Spinal cord (tissue), 10 donors: ENCODE measurements around the gene SPECC1L. TPM values are rescaled to one million over a fixed set of nuclear protein-coding genes. Genes with fewer than 3 reads are reported as not detected.

Source experiments
- DNase-seq, 6 donors: peaks; one replicate each; pipeline versions ENCODE4 v3.0.0 to v3.0.0-alpha.2; 2013 to 2015; ENCODE audit warnings: low spot score in 6 of 6, low read depth in 4 of 6
- H3K27ac ChIP-seq: one replicate; pipeline ENCODE4 v1.5.1; 2013; ENCODE audit warnings: low read depth, low read length, control low read depth
- H3K27me3 ChIP-seq: one replicate; pipeline ENCODE4 v1.6.1; 2013; ENCODE audit warnings: low read length; ENCODE audit not compliant: control insufficient read depth, insufficient read depth
- H3K36me3 ChIP-seq: one replicate; pipeline ENCODE4 v1.6.1; 2013; ENCODE audit warnings: low read length; ENCODE audit not compliant: control insufficient read depth, insufficient read depth
- H3K4me1 ChIP-seq: one replicate; pipeline ENCODE4 v1.6.1; 2013; ENCODE audit warnings: low read length; ENCODE audit not compliant: control insufficient read depth, insufficient read depth
- H3K4me3 ChIP-seq: one replicate; pipeline ENCODE4 v1.5.1; 2013; ENCODE audit warnings: low read depth, low read length, control low read depth
- H3K9me3 ChIP-seq: one replicate; pipeline ENCODE4 v1.6.1; 2013; ENCODE audit warnings: low read length; ENCODE audit not compliant: control insufficient read depth, insufficient read depth
- WGBS: methylation state at CpG from one replicate; pipeline ENCODE4 v1.1.5; 2013; ENCODE audit warnings: missing lambda C conversion rate; ENCODE audit not compliant: insufficient coverage; 5-methylcytosine and 5-hydroxymethylcytosine counted together
- polyA plus RNA-seq, 2 donors: library from polyadenylated mRNA; unstranded; fragments of 120-200 nt; gene quantifications; one replicate each; pipeline ENCODE4 v1.2.1, GENCODE V29; 2013; ENCODE audit not compliant: insufficient read length in 2 of 2
- total RNA-seq, 2 donors: library from RNA; depleted of rRNA in 1 of 2; stranded (reverse); fragments of 120-200 nt in 1 of 2; fragments of >200 nt in 1 of 2; gene quantifications; one replicate each; pipeline versions ENCODE4 v1.2.3 to v1.2.4, GENCODE V29; 2013 to 2014
- donor health status: healthy.

Gene SPECC1L
- total and polyA plus RNA-seq, 4 donors: 37.0 to 50.5 (median 38.6) TPM

- Histone ChIP-seq H3K4me3 (no peak overlapping the region), H3K4me1 (peaks cover 52% of the 10 kb centered on the region), H3K27me3 (peaks cover 25% of the 10 kb centered on the region), H3K9me3 (no peaks in the 10 kb centered on the region), H3K36me3 (peaks cover 11% of the 10 kb centered on the region), H3K27ac (no peak overlapping the region)
- WGBS: 89% methylated on average over 19 of the region's 19 CpGs
- no peak for DNase-seq
Measured at GRCh38 chr22:24426851-24427499, 156.3 kb downstream of the SPECC1L start.

GRCh38 chr22:24427500-24428164, 157.0 kb downstream of the SPECC1L start, which contains the start of gene ADORA2A:
Gene ADORA2A, plus strand, starts transcription at chr22:24427599. Its CDS starts 5,806 bp downstream, at chr22:24433405.
- no peak within 1 kb of the TSS for H3K27ac ChIP-seq
- H3K27me3 ChIP-seq: peaks cover 23% of the 10 kb centered on the region
- H3K4me1 ChIP-seq: peaks cover 56% of the 10 kb centered on the region
- 83% methylated on average over 22 of the region's 22 CpGs for WGBS
- H3K36me3 ChIP-seq: peaks cover 11% of the 10 kb centered on the region
- H3K4me3 ChIP-seq: no peak within 1 kb of the TSS
- DNase-seq: no peak
- no peaks in the 10 kb centered on the region for H3K9me3 ChIP-seq

GRCh38 chr22:24428751-24429410, 158.2 kb downstream of the SPECC1L start:
- Histone ChIP-seq H3K27me3 (peaks cover 16% of the 10 kb centered on the region), H3K4me3 (no peak overlapping the region), H3K9me3 (no peaks in the 10 kb centered on the region), H3K36me3 (peaks cover 20% of the 10 kb centered on the region), H3K27ac (no peak overlapping the region), H3K4me1 (peaks cover 68% of the 10 kb centered on the region)
- peak in 1 of 6 donors; percentile 50 for DNase-seq
- 60% methylated on average over 10 of the region's 11 CpGs for WGBS

- H3K36me3 ChIP-seq: peaks cover 21% of the 10 kb centered on the region
- DNase-seq: peak in 2 of 6 donors; percentile 38 to 62
- H3K27me3 ChIP-seq: peaks cover 8% of the 10 kb centered on the region
- peak overlapping the region; percentile 6 for H3K27ac ChIP-seq
- 59% methylated on average over 22 of the region's 22 CpGs for WGBS
- H3K9me3 ChIP-seq: no peaks in the 10 kb centered on the region
- no peak overlapping the region for H3K4me3 ChIP-seq
- H3K4me1 ChIP-seq: peaks cover 68% of the 10 kb centered on the region
Measured at GRCh38 chr22:24429411-24430365, 159.1 kb downstream of the SPECC1L start.

- Histone ChIP-seq H3K27me3 (no peaks in the 10 kb centered on the region), H3K9me3 (no peaks in the 10 kb centered on the region), H3K36me3 (peaks cover 21% of the 10 kb centered on the region), H3K27ac (peak overlapping the region; percentile 1), H3K4me1 (peaks cover 77% of the 10 kb centered on the region), H3K4me3 (no peak overlapping the region)
- DNase-seq: peak in 3 of 6 donors; percentile 19 to 71 (median 34)
- WGBS: 58% methylated on average over 14 of the region's 14 CpGs
Measured at GRCh38 chr22:24430431-24431308, 160.0 kb downstream of the SPECC1L start.

- Histone ChIP-seq H3K27ac (peak overlapping the region; percentile 49), H3K9me3 (no peaks in the 10 kb centered on the region), H3K36me3 (peaks cover 21% of the 10 kb centered on the region), H3K4me3 (no peak overlapping the region), H3K4me1 (peaks cover 84% of the 10 kb centered on the region), H3K27me3 (no peaks in the 10 kb centered on the region)
- DNase-seq: no peak
- WGBS: 74% methylated on average over 5 of the region's 9 CpGs
Measured at GRCh38 chr22:24431309-24432034, 160.8 kb downstream of the SPECC1L start.

- H3K9me3 ChIP-seq: no peaks in the 10 kb centered on the region
- no peak overlapping the region for H3K4me3 ChIP-seq
- peak in 5 of 6 donors; percentile 15 to 84 (median 36) for DNase-seq
- H3K27me3 ChIP-seq: no peaks in the 10 kb centered on the region
- H3K27ac ChIP-seq: peak overlapping the region; percentile 49
- peaks cover 84% of the 10 kb centered on the region for H3K4me1 ChIP-seq
- 63% methylated on average over 14 of the region's 17 CpGs for WGBS
- peaks cover 17% of the 10 kb centered on the region for H3K36me3 ChIP-seq
Measured at GRCh38 chr22:24432059-24432853, 161.6 kb downstream of the SPECC1L start.
